ENCODE data around the gene MEF2A.

MEF2A gene

GRCh38 chr15:99605990-99606389 is 40.2 kb downstream of the MEF2A start:
- 92% methylated on average over 2 of the region's 5 CpGs; no CpG with 5 or more reads in 1 of the 2 experiments for WGBS, 2 experiments (ENCODE audit: insufficient coverage in 2 of 2)
- Histone ChIP-seq H3K4me1 (ENCODE audit: control insufficient read depth, insufficient read depth, low read length, poor library complexity, severe bottlenecking) (no peaks in the 10 kb centered on the region), H3K27ac (ENCODE audit: low read depth, low read length, severe bottlenecking) (no peak overlapping the region)

GRCh38 chr15:99606646-99607045 is 40.9 kb downstream of the MEF2A start:
- no CpG with 5 or more reads among the region's 2 CpGs for WGBS, 2 experiments (ENCODE audit: insufficient coverage in 2 of 2)
- no peaks in the 10 kb centered on the region for H3K9me3 ChIP-seq (ENCODE audit: control insufficient read depth, low read length)
- H3K4me1 ChIP-seq (ENCODE audit: control insufficient read depth, insufficient read depth, low read length, poor library complexity, severe bottlenecking) = no peaks in the 10 kb centered on the region
- peaks cover 4% of the 10 kb centered on the region for H3K36me3 ChIP-seq (ENCODE audit: control insufficient read depth, insufficient read depth, low read length)
- no peak overlapping the region for H3K27ac ChIP-seq (ENCODE audit: low read depth, low read length, severe bottlenecking)
- no peak overlapping the region for H3K4me3 ChIP-seq (ENCODE audit: extremely low read depth, insufficient read depth, low read length, poor library complexity, severe bottlenecking)

More at GRCh38 chr15:99605990-99606389, 40.2 kb downstream of the MEF2A start:
- no peak overlapping the region for H3K4me3 ChIP-seq (ENCODE audit: extremely low read depth, insufficient read depth, low read length, poor library complexity, severe bottlenecking)
- H3K36me3 ChIP-seq (ENCODE audit: control insufficient read depth, insufficient read depth, low read length) = peaks cover 4% of the 10 kb centered on the region
- no peaks in the 10 kb centered on the region for H3K9me3 ChIP-seq (ENCODE audit: control insufficient read depth, low read length)

DNA sequence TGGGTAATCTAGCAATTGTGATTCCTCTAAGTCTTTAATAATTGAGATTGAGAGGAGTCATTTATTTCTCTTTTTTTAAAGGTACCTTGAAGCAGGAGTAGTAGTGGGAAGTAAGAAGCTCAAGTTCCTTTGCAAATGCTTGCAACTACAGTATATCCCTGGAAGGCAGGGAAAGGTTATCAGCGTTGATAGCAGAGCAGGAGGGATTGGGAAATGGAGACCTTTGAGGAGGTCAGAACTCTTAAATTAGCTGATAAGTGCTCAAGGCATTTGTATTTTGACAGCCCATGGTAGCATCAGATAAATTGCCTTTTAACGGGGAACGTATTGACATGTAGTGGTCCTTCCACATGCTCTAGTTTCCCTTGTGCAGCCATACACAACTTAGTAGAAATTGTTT is 47.7 kb downstream of the MEF2A start:
- Histone ChIP-seq H3K36me3 (ENCODE audit: control insufficient read depth, insufficient read depth, low read length) (no peaks in the 10 kb centered on the region), H3K27ac (ENCODE audit: low read depth, low read length, severe bottlenecking) (peak overlapping the region; percentile 37), H3K4me1 (ENCODE audit: control insufficient read depth, insufficient read depth, low read length, poor library complexity, severe bottlenecking) (peaks cover 5% of the 10 kb centered on the region), H3K4me3 (ENCODE audit: extremely low read depth, insufficient read depth, low read length, poor library complexity, severe bottlenecking) (no peak overlapping the region), H3K9me3 (ENCODE audit: control insufficient read depth, low read length) (no peaks in the 10 kb centered on the region)
- WGBS, 2 experiments (ENCODE audit: insufficient coverage in 2 of 2) = 82 to 86% methylated on average over 1 of the region's 3 CpGs

DNA sequence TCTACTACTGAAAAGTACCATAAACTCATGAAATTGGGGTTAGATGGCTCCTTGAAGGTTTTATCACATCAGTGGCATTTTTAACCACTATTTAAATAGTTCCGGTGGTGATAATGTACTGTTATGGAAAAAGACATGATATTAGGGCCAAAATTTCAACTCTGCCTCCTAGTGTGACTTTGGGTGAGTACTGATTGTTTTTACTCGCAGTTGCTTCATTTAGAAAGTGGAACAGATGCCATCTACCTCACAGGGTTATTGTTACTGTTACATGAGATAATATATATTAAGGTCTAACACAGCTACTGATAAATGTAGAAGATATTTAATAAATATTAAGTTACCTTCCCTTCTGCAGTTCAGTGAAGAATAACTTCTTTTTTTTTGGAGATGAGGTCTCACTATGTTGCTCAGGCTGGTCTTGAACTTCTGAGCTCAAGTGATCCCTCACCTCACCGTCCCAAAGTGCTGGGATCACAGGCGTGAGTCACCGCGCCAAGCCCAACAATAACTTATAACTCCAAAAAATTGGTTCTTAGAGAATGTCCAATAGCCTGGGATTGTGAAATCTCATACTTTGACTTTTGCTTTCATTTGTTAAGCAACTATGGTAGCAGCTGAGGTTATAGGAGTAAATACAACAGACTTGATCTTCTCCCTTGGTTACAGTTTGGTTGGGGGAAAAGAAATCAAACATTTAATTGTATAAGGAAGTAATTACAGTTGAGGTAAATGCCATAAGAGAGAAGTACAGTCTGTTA is 48.3 kb downstream of the MEF2A start:
- Histone ChIP-seq H3K36me3 (ENCODE audit: control insufficient read depth, insufficient read depth, low read length) (no peaks in the 10 kb centered on the region), H3K4me3 (ENCODE audit: extremely low read depth, insufficient read depth, low read length, poor library complexity, severe bottlenecking) (no peak overlapping the region), H3K27ac (ENCODE audit: low read depth, low read length, severe bottlenecking) (peak overlapping the region; percentile 38), H3K4me1 (ENCODE audit: control insufficient read depth, insufficient read depth, low read length, poor library complexity, severe bottlenecking) (peaks cover 5% of the 10 kb centered on the region), H3K9me3 (ENCODE audit: control insufficient read depth, low read length) (no peaks in the 10 kb centered on the region)
- 87% methylated on average over 5 of the region's 6 CpGs; no CpG with 5 or more reads in 1 of the 2 experiments for WGBS, 2 experiments (ENCODE audit: insufficient coverage in 2 of 2)

GRCh38 chr15:99614749-99615288 is 49.0 kb downstream of the MEF2A start:
- Histone ChIP-seq H3K36me3 (ENCODE audit: control insufficient read depth, insufficient read depth, low read length) (no peaks in the 10 kb centered on the region), H3K9me3 (ENCODE audit: control insufficient read depth, low read length) (no peaks in the 10 kb centered on the region), H3K4me1 (ENCODE audit: control insufficient read depth, insufficient read depth, low read length, poor library complexity, severe bottlenecking) (peaks cover 9% of the 10 kb centered on the region), H3K4me3 (ENCODE audit: extremely low read depth, insufficient read depth, low read length, poor library complexity, severe bottlenecking) (no peak overlapping the region), H3K27ac (ENCODE audit: low read depth, low read length, severe bottlenecking) (peak overlapping the region; percentile 38)
- WGBS, 2 experiments (ENCODE audit: insufficient coverage in 2 of 2) = 82% methylated on average over 1 of the region's 1 CpG

DNA sequence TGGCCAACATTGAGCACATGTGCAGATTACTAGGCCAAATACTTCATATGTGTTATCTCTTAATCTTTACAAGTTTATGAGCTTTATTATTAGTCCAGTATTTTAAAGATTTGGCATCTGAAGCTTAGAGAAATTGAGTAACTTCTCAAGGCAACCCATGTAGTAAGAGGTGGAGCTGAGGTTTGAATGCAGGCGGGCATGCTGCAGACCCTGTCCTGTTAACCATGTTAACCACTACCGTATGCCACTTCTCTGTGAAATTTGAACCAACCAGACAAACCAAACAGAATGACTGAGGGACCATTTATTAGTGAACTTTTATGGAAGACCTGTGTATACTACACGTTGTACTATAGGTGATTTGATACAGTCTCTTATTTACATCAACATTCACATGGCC is 49.7 kb downstream of the MEF2A start:
- H3K27ac ChIP-seq (ENCODE audit: low read depth, low read length, severe bottlenecking) = no peak overlapping the region
- WGBS, 2 experiments (ENCODE audit: insufficient coverage in 2 of 2) = 100% methylated on average over 1 of the region's 3 CpGs; no CpG with 5 or more reads in 1 of the 2 experiments
- no peaks in the 10 kb centered on the region for H3K9me3 ChIP-seq (ENCODE audit: control insufficient read depth, low read length)
- H3K36me3 ChIP-seq (ENCODE audit: control insufficient read depth, insufficient read depth, low read length) = no peaks in the 10 kb centered on the region
- H3K4me3 ChIP-seq (ENCODE audit: extremely low read depth, insufficient read depth, low read length, poor library complexity, severe bottlenecking) = no peak overlapping the region
- peaks cover 9% of the 10 kb centered on the region for H3K4me1 ChIP-seq (ENCODE audit: control insufficient read depth, insufficient read depth, low read length, poor library complexity, severe bottlenecking)

DNA sequence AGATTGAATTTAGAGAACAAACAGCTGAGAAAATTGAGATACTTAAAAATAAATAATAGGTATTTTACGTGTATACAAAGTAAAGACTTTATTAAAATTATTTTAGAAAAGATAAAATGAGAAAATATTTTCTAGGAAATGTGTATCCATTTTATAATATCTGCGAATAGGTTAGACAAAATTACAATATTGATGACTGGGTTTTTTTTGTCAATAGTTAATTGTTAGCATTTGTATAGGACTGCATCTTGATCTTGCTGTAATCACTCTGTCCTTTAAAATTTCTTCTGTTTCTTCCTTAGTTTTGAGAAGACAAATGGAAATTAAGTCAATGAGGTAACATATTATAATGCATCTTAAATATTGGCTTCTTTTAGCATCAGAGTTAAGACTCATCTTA is 50.3 kb downstream of the MEF2A start:
- Histone ChIP-seq H3K27ac (ENCODE audit: low read depth, low read length, severe bottlenecking) (no peak overlapping the region), H3K36me3 (ENCODE audit: control insufficient read depth, insufficient read depth, low read length) (peaks cover 5% of the 10 kb centered on the region), H3K9me3 (ENCODE audit: control insufficient read depth, low read length) (no peaks in the 10 kb centered on the region), H3K4me3 (ENCODE audit: extremely low read depth, insufficient read depth, low read length, poor library complexity, severe bottlenecking) (no peak overlapping the region), H3K4me1 (ENCODE audit: control insufficient read depth, insufficient read depth, low read length, poor library complexity, severe bottlenecking) (peaks cover 9% of the 10 kb centered on the region)
- no CpG with 5 or more reads among the region's 2 CpGs for WGBS, 2 experiments (ENCODE audit: insufficient coverage in 2 of 2)

- Histone ChIP-seq H3K27ac (ENCODE audit: low read depth, low read length, severe bottlenecking) (no peak overlapping the region), H3K4me1 (ENCODE audit: control insufficient read depth, insufficient read depth, low read length, poor library complexity, severe bottlenecking) (peaks cover 9% of the 10 kb centered on the region), H3K4me3 (ENCODE audit: extremely low read depth, insufficient read depth, low read length, poor library complexity, severe bottlenecking) (no peak overlapping the region), H3K36me3 (ENCODE audit: control insufficient read depth, insufficient read depth, low read length) (peaks cover 5% of the 10 kb centered on the region), H3K9me3 (ENCODE audit: control insufficient read depth, low read length) (no peaks in the 10 kb centered on the region)
- WGBS, 2 experiments (ENCODE audit: insufficient coverage in 2 of 2) = 100% methylated on average over 2 of the region's 3 CpGs
Observed at GRCh38 chr15:99616773-99617342, 51.1 kb downstream of the MEF2A start.

GRCh38 chr15:99618941-99619411 is 53.2 kb downstream of the MEF2A start:
- peaks cover 1% of the 10 kb centered on the region for H3K9me3 ChIP-seq (ENCODE audit: control insufficient read depth, low read length)
- 51 to 62% methylated on average over 5 of the region's 6 CpGs for WGBS, 2 experiments (ENCODE audit: insufficient coverage in 2 of 2)
- H3K36me3 ChIP-seq (ENCODE audit: control insufficient read depth, insufficient read depth, low read length) = peaks cover 5% of the 10 kb centered on the region
- peak overlapping the region; percentile 33 for H3K27ac ChIP-seq (ENCODE audit: low read depth, low read length, severe bottlenecking)
- no peak overlapping the region for H3K4me3 ChIP-seq (ENCODE audit: extremely low read depth, insufficient read depth, low read length, poor library complexity, severe bottlenecking)
- H3K4me1 ChIP-seq (ENCODE audit: control insufficient read depth, insufficient read depth, low read length, poor library complexity, severe bottlenecking) = peaks cover 9% of the 10 kb centered on the region

DNA sequence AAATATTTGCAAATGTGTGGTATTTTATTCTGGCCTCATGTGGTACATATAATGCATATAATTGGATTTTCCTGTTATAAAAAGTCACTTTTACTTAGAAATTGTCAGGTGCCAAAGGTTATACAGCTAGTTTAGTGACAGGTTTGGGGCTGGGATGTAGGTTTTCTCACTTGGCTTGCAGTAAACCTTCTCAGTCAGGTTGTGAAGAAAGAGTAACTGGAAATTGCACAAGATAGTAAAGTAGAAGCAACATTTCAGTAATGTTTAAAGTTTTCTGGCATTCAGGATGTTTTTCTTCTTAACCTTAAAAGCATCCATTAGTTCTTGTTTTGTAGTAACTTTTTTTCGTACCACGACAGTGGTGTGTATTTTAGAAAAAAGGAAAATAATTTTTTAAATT is 53.9 kb downstream of the MEF2A start:
- no CpG with 5 or more reads among the region's 2 CpGs for WGBS, 2 experiments (ENCODE audit: insufficient coverage in 2 of 2)
- peaks cover 7% of the 10 kb centered on the region for H3K9me3 ChIP-seq (ENCODE audit: control insufficient read depth, low read length)
- peaks cover 9% of the 10 kb centered on the region for H3K4me1 ChIP-seq (ENCODE audit: control insufficient read depth, insufficient read depth, low read length, poor library complexity, severe bottlenecking)
- H3K27ac ChIP-seq (ENCODE audit: low read depth, low read length, severe bottlenecking) = no peak overlapping the region
- H3K36me3 ChIP-seq (ENCODE audit: control insufficient read depth, insufficient read depth, low read length) = peaks cover 9% of the 10 kb centered on the region
- no peak overlapping the region for H3K4me3 ChIP-seq (ENCODE audit: extremely low read depth, insufficient read depth, low read length, poor library complexity, severe bottlenecking)

GRCh38 chr15:99620178-99620577 is 54.4 kb downstream of the MEF2A start:
- WGBS, 2 experiments (ENCODE audit: insufficient coverage in 2 of 2) = 79 to 94% methylated on average over 2 to 3 of the region's 6 CpGs
- H3K4me3 ChIP-seq (ENCODE audit: extremely low read depth, insufficient read depth, low read length, poor library complexity, severe bottlenecking) = no peak overlapping the region
- H3K9me3 ChIP-seq (ENCODE audit: control insufficient read depth, low read length) = peaks cover 7% of the 10 kb centered on the region
- H3K4me1 ChIP-seq (ENCODE audit: control insufficient read depth, insufficient read depth, low read length, poor library complexity, severe bottlenecking) = peaks cover 9% of the 10 kb centered on the region
- H3K27ac ChIP-seq (ENCODE audit: low read depth, low read length, severe bottlenecking) = no peak overlapping the region
- peaks cover 9% of the 10 kb centered on the region for H3K36me3 ChIP-seq (ENCODE audit: control insufficient read depth, insufficient read depth, low read length)
